HepG2 (cell line): ENCODE data around the gene RPS6KC1. TPM values are rescaled to one million over a fixed set of nuclear protein-coding genes. Genes with fewer than 3 reads are reported as not detected.

Source experiments
- ASH2L ChIP-seq: fragments of 300-600, 200-600 bp; sonication (generic); IDR thresholded peaks from 2 replicates; pipeline ENCODE4 v1.7.0; 2017; ENCODE audit warnings: low read depth, mild to moderate bottlenecking, moderate library complexity, mixed read lengths, low read length; ENCODE audit not compliant: insufficient read length
- BRCA1 ChIP-seq: sonication (generic); formaldehyde crosslinking; IDR thresholded peaks from 2 replicates; pipeline ENCODE4 v1.4.0; 2020; ENCODE audit warnings: missing genetic modification reagents
- FOXK1 ChIP-seq: sonication (generic); formaldehyde crosslinking; IDR thresholded peaks from 2 replicates; pipeline ENCODE4 v1.4.0; 2020; ENCODE audit warnings: low read depth, missing genetic modification reagents, borderline replicate concordance
- HNF4A ChIP-seq: sonication (generic); formaldehyde crosslinking; IDR thresholded peaks from 2 replicates; pipeline ENCODE4 v1.4.0; 2020; ENCODE audit warnings: missing genetic modification reagents
- MEF2D ChIP-seq: sonication (generic); formaldehyde crosslinking; IDR thresholded peaks from 2 replicates; pipeline ENCODE4 v1.5.1; 2020; ENCODE audit warnings: mild to moderate bottlenecking, missing genetic modification reagents
- RFX5 ChIP-seq: IDR thresholded peaks from 2 replicates; pipeline ENCODE4 v1.6.1; 2011; ENCODE audit warnings: low read depth, low read length, improper control_type of control experiment
- SALL1 ChIP-seq: sonication (generic); formaldehyde crosslinking; IDR thresholded peaks from 2 replicates; pipeline ENCODE4 v1.8.0; 2022; ENCODE audit warnings: mild to moderate bottlenecking, missing genetic modification reagents
- SIX1 ChIP-seq: sonication (generic); formaldehyde crosslinking; IDR thresholded peaks from 2 replicates; pipeline ENCODE4 v1.4.0; 2020; ENCODE audit warnings: missing genetic modification reagents, borderline replicate concordance
- SIX4 ChIP-seq: sonication (generic); formaldehyde crosslinking; IDR thresholded peaks from 2 replicates; pipeline ENCODE4 v1.4.0; 2020; ENCODE audit warnings: missing genetic modification reagents
- SNAPC5 ChIP-seq: sonication (generic); formaldehyde crosslinking; IDR thresholded peaks from 2 replicates; pipeline ENCODE4 v1.8.1; 2023; ENCODE audit warnings: mild to moderate bottlenecking, missing genetic modification reagents, borderline replicate concordance
- TEAD2 ChIP-seq: sonication (generic); formaldehyde crosslinking; IDR thresholded peaks from 2 replicates; pipeline ENCODE4 v1.9.0; 2021; ENCODE audit warnings: missing genetic modification reagents
- TGIF2 ChIP-seq: IDR thresholded peaks from 2 replicates; pipeline ENCODE4 v1.6.1; 2016; ENCODE audit warnings: control low read depth, missing compliant biosample characterization
- TP53 ChIP-seq: sonication (generic); formaldehyde crosslinking; conservative IDR thresholded peaks from 2 replicates; pipeline ENCODE4 v1.4.0; 2020; ENCODE audit warnings: missing genetic modification reagents
- WIZ ChIP-seq: sonication (generic); formaldehyde crosslinking; IDR thresholded peaks from 2 replicates; pipeline ENCODE4 v1.5.1; 2020; ENCODE audit warnings: mild to moderate bottlenecking, missing genetic modification reagents
- ZFP62 ChIP-seq: sonication (generic); formaldehyde crosslinking; IDR thresholded peaks from 2 replicates; pipeline ENCODE4 v1.4.0; 2020; ENCODE audit warnings: missing genetic modification reagents
- ZNF136 ChIP-seq: sonication (generic); formaldehyde crosslinking; IDR thresholded peaks from 2 replicates; pipeline ENCODE4 v1.8.1; 2022; ENCODE audit warnings: low read depth, mild to moderate bottlenecking, moderate library complexity, missing genetic modification reagents
- ZNF20 ChIP-seq: sonication (generic); formaldehyde crosslinking; IDR thresholded peaks from 2 replicates; pipeline ENCODE4 v1.4.0; 2020; ENCODE audit warnings: mild to moderate bottlenecking, moderate library complexity, missing genetic modification reagents
- ZNF33A ChIP-seq: sonication (generic); formaldehyde crosslinking; IDR thresholded peaks from 2 replicates; pipeline ENCODE4 v1.5.1; 2020; ENCODE audit warnings: missing genetic modification reagents, mild to moderate bottlenecking, moderate library complexity, borderline replicate concordance
- ZNF367 ChIP-seq: sonication (generic); formaldehyde crosslinking; IDR thresholded peaks from 2 replicates; pipeline ENCODE4 v1.4.0; 2020; ENCODE audit warnings: missing genetic modification reagents, borderline replicate concordance
- ZNF569 ChIP-seq: sonication (generic); formaldehyde crosslinking; IDR thresholded peaks from 2 replicates; pipeline ENCODE4 v1.5.0; 2020; ENCODE audit warnings: mild to moderate bottlenecking, missing genetic modification reagents, moderate library complexity, borderline replicate concordance
- ZNF616 ChIP-seq: sonication (generic); formaldehyde crosslinking; IDR thresholded peaks from 2 replicates; pipeline ENCODE4 v1.5.0; 2020; ENCODE audit warnings: low read depth, mild to moderate bottlenecking, missing genetic modification reagents
- ZNF619 ChIP-seq: sonication (generic); formaldehyde crosslinking; IDR thresholded peaks from 2 replicates; pipeline ENCODE4 v1.4.0; 2020; ENCODE audit warnings: mild to moderate bottlenecking, missing genetic modification reagents
- ZSCAN21 ChIP-seq: sonication (generic); formaldehyde crosslinking; IDR thresholded peaks from 2 replicates; pipeline ENCODE4 v1.8.0; 2022; ENCODE audit warnings: mild to moderate bottlenecking, missing genetic modification reagents, moderate library complexity, borderline replicate concordance
- polyA plus RNA-seq, 8 experiments: library from polyadenylated mRNA; depleted of rRNA in 3 of 8; stranded (reverse) in 7 of 8; unstranded in 1 of 8; fragments of >200 nt; fragmentation: Illumina TruSeq in 4 of 8; extraction: Trizol in 4 of 8; gene quantifications; 2 replicates each; pipeline versions ENCODE4 v1.2.1 to v1.2.3, GENCODE V29; 2011 to 2016; ENCODE audit warnings: low read depth in 4 of 8, missing spikeins in 1 of 8, mixed read lengths in 1 of 8; ENCODE audit not compliant: insufficient read depth in 1 of 8
- total RNA-seq, 5 experiments: library from RNA; depleted of rRNA; stranded (reverse); fragments of >200 nt; fragmentation: Illumina TruSeq; extraction: Trizol; gene quantifications; 2 replicates each; pipeline ENCODE4 v1.2.3, GENCODE V29; 2016; ENCODE audit warnings: low read depth in 1 of 5
- TF ChIP-seq, protein P1 (sequence below): sonication (generic); formaldehyde crosslinking; IDR thresholded peaks from 2 replicates; pipeline ENCODE4 v1.4.0; 2020; ENCODE audit warnings: mild to moderate bottlenecking, missing genetic modification reagents
- TF ChIP-seq, protein P2 (sequence below): sonication (generic); formaldehyde crosslinking; IDR thresholded peaks from 2 replicates; pipeline ENCODE4 v1.9.0; 2021; ENCODE audit warnings: missing genetic modification reagents, borderline replicate concordance
- TF ChIP-seq, protein P3 (sequence below): sonication (generic); formaldehyde crosslinking; IDR thresholded peaks from 2 replicates; pipeline ENCODE4 v1.5.1; 2020; ENCODE audit warnings: missing genetic modification reagents, mild to moderate bottlenecking, borderline replicate concordance

The RPS6KC1 gene
- total and polyA plus RNA-seq, 2 of the 13 experiments (the other 11 are each of a cell fraction or from before 2014, with no cell fraction given) = 11.0 to 25.2 TPM

DNA sequence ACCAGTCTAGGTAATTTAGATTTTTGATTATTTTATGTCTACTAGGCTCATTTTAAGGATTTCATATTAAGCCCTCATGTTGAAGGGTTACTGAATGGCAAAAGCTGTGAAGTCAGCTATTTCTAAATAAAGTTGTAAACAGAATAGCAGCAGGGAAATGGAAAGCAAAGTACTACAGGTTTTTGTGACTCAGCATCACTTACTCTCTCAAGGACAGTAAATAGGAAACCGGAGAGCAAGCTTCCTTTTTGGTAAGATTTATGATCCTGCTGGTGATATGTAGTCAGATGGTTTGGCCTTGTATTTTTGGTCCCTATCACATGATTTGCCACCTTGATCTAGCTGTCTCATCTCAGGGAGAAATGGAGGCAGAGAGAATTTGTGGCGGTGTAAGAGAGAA lies 226.0 kb downstream of the RPS6KC1 start (continued):
- no peak for TF ChIP-seq ZNF20 (CRISPR knock-in tag)
- TF ChIP-seq SNAPC5 (CRISPR knock-in tag) = no peak
- no peak for TF ChIP-seq WIZ (CRISPR knock-in tag)
- TF ChIP-seq ZFP62 (CRISPR knock-in tag) = no peak
- TF ChIP-seq, protein P1, sequence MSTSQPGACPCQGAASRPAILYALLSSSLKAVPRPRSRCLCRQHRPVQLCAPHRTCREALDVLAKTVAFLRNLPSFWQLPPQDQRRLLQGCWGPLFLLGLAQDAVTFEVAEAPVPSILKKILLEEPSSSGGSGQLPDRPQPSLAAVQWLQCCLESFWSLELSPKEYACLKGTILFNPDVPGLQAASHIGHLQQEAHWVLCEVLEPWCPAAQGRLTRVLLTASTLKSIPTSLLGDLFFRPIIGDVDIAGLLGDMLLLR (CRISPR knock-in tag) = no peak
- no peak for TF ChIP-seq ZNF136 (CRISPR knock-in tag)
- no peak for TF ChIP-seq TGIF2 (CRISPR knock-in tag)
- TF ChIP-seq SIX1 (CRISPR knock-in tag) = no peak
- TF ChIP-seq SIX4 (CRISPR knock-in tag) = no peak
- no peak; the same call in 1 of the 2 replicates for TF ChIP-seq MEF2D
- no peak for TF ChIP-seq HNF4A (CRISPR knock-in tag)
- no peak for TF ChIP-seq ZNF367 (CRISPR knock-in tag)
- no peak for TF ChIP-seq ZNF619 (CRISPR knock-in tag)
- no peak for TF ChIP-seq ZNF616
- TF ChIP-seq, protein P2, sequence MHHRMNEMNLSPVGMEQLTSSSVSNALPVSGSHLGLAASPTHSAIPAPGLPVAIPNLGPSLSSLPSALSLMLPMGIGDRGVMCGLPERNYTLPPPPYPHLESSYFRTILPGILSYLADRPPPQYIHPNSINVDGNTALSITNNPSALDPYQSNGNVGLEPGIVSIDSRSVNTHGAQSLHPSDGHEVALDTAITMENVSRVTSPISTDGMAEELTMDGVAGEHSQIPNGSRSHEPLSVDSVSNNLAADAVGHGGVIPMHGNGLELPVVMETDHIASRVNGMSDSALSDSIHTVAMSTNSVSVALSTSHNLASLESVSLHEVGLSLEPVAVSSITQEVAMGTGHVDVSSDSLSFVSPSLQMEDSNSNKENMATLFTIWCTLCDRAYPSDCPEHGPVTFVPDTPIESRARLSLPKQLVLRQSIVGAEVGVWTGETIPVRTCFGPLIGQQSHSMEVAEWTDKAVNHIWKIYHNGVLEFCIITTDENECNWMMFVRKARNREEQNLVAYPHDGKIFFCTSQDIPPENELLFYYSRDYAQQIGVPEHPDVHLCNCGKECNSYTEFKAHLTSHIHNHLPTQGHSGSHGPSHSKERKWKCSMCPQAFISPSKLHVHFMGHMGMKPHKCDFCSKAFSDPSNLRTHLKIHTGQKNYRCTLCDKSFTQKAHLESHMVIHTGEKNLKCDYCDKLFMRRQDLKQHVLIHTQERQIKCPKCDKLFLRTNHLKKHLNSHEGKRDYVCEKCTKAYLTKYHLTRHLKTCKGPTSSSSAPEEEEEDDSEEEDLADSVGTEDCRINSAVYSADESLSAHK (CRISPR knock-in tag) = no peak
- TF ChIP-seq ZNF569 (CRISPR knock-in tag) = no peak
- no peak for TF ChIP-seq ZNF33A (CRISPR knock-in tag)
- TF ChIP-seq, protein P3, sequence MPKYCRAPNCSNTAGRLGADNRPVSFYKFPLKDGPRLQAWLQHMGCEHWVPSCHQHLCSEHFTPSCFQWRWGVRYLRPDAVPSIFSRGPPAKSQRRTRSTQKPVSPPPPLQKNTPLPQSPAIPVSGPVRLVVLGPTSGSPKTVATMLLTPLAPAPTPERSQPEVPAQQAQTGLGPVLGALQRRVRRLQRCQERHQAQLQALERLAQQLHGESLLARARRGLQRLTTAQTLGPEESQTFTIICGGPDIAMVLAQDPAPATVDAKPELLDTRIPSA (CRISPR knock-in tag) = no peak
- no peak for TF ChIP-seq ASH2L
- TF ChIP-seq RFX5 = no peak
- no peak for TF ChIP-seq ZSCAN21
- TF ChIP-seq TEAD2 (CRISPR knock-in tag) = no peak
- TF ChIP-seq BRCA1 (CRISPR knock-in tag) = no peak
- no peak for TF ChIP-seq SALL1 (CRISPR knock-in tag)
- no peak for TF ChIP-seq TP53 (CRISPR knock-in tag)
- no peak for TF ChIP-seq FOXK1 (CRISPR knock-in tag)
